Heart right ventricle (tissue), 16 donors: Measurements from ENCODE around the gene MTA1. TPM values are rescaled to one million over a fixed set of nuclear protein-coding genes. Genes with fewer than 3 reads are reported as not detected.
A peak's percentile ranks its signal among the peaks of the same experiment; 100 is the strongest.

Experiments used
- ATAC-seq, 8 donors: fragments of 200-7000 bp; cut with Tn5 transposase; one replicate each; pipeline ENCODE4 v1.9.1; 2020; ENCODE audit warnings: mild to moderate bottlenecking in 8 of 8, moderate library complexity in 8 of 8, moderate number of reproducible peaks in 1 of 8
- DNase-seq, 2 donors: peaks; one replicate each; pipeline ENCODE4 v3.0.0-alpha.2; 2020
- H3K27ac ChIP-seq, 10 donors: fragments of 200-600 bp; sonication (generic) in 2 of 10; one replicate each; pipeline versions ENCODE4 v1.5.0 to v1.8.0; 2020 to 2022; ENCODE audit warnings: mild to moderate bottlenecking in 3 of 10
- H3K27me3 ChIP-seq, 7 donors: fragments of 200-600 bp; one replicate each; pipeline ENCODE4 v1.8.0; 2021 to 2022; ENCODE audit warnings: mild to moderate bottlenecking in 2 of 7
- H3K36me3 ChIP-seq, 9 donors: fragments of 200-600 bp; sonication (generic) in 1 of 9; one replicate each; pipeline versions ENCODE4 v1.5.0 to v1.8.0; 2020 to 2022; ENCODE audit warnings: mild to moderate bottlenecking in 2 of 9
- H3K4me1 ChIP-seq, 9 donors: fragments of 200-600 bp; sonication (generic) in 1 of 9; one replicate each; pipeline versions ENCODE4 v1.5.0 to v1.8.0; 2020 to 2022; ENCODE audit warnings: mild to moderate bottlenecking in 4 of 9
- H3K4me3 ChIP-seq, 10 donors: fragments of 200-600 bp; sonication (generic) in 2 of 10; one replicate each; pipeline versions ENCODE4 v1.5.0 to v1.8.0; 2020 to 2022; ENCODE audit warnings: mild to moderate bottlenecking in 7 of 10, moderate library complexity in 2 of 10
- H3K9me3 ChIP-seq, 11 donors: fragments of 200-600 bp in 10 of 11; sonication (generic) in 2 of 11; one replicate each; pipeline versions ENCODE4 v1.5.0 to v1.8.0; 2013 to 2022; ENCODE audit warnings: mild to moderate bottlenecking in 2 of 11, control low read depth in 1 of 11, moderate library complexity in 1 of 11
- WGBS, 2 donors: extraction: QIAGEN DNeasy Blood & Tissue Kit; methylation state at CpG; one replicate each; pipeline ENCODE4 v1.1.7; 2013; ENCODE audit warnings: inconsistent platforms in 1 of 2; 5-methylcytosine and 5-hydroxymethylcytosine counted together
- intact Hi-C, 10 donors: fragments of 100-400 bp; cut with DNase I; formaldehyde crosslinking; loops; one replicate each; pipeline versions ENCODE4 v1.11.1 to v1.14.2; 2022
- polyA plus RNA-seq, 2 donors: library from polyadenylated mRNA; stranded (reverse); fragments of 200-250 nt; gene quantifications; one replicate each; pipeline ENCODE4 v1.2.3, GENCODE V29; 2013
- total RNA-seq, 10 donors: library from RNA; stranded (reverse); fragmentation: NEBNext Ultra II Directional in 3 of 10; extraction: Animal tissue kit (Norgen Biotek cat#: 25700) in 3 of 10; gene quantifications; one replicate each; pipeline versions ENCODE4 v1.2.1 to v1.2.4, GENCODE V29; 2021 to 2023
- TF ChIP-seq, protein P1 (sequence below), 9 donors: fragments of 200-600 bp; sonication (generic) in 2 of 9; IDR thresholded peaks; one replicate each; pipeline versions ENCODE4 v1.5.0 to v1.8.0; 2021 to 2022; ENCODE audit warnings: antibody characterized with exemption in 9 of 9, mild to moderate bottlenecking in 5 of 9, moderate library complexity in 1 of 9
- donor health status: Arrhythmogenic right ventricular cardiomyopathy.
- donor health status: ischemic (EF 13 %, LVEDD 7.1; RV severe dilation, severe dysfunction).
- donor health status: healthy with polysubstance abuse.
- donor health status: DM: no; HTN: yes; CAD: no.
- donor health status: DM: no; HTN: no; CAD: no.
- donor health status: ischemic (EF 25% LVEDD 6.9; RV normal size, moderate dysfunction).
- donor health status: ischemic (EF 25% LVEDD 5.7; RV mildly dilated, moderate dysfunction).
- donor health status: healthy.
- donor health status: DM: yes; HTN: yes; CAD: no.
- donor health status: Ischemic cardiomyopathy.
- donor health status: ischemic (EF 35%, LVEDD 5.7; RV mildly dilated, moderate dysfunction).
- donor health status: nonischemic (EF 11% LVEDD 7.7; RV severe dilation, severe dysfunction).
- donor health status: DM: yes; HTN: yes; CAD: no.
- donor health status: PGD.
- donor health status: ischemic (EF 29% LVEDD 5.4; RV normal size, mild dysfunction).
- donor health status: nonischemic (EF 23%, LVEDD 6.1; RV moderate dilation, normal function).

The MTA1 gene
- total and polyA plus RNA-seq, 12 donors = 94.4 to 250 (median 133) TPM

DNA sequence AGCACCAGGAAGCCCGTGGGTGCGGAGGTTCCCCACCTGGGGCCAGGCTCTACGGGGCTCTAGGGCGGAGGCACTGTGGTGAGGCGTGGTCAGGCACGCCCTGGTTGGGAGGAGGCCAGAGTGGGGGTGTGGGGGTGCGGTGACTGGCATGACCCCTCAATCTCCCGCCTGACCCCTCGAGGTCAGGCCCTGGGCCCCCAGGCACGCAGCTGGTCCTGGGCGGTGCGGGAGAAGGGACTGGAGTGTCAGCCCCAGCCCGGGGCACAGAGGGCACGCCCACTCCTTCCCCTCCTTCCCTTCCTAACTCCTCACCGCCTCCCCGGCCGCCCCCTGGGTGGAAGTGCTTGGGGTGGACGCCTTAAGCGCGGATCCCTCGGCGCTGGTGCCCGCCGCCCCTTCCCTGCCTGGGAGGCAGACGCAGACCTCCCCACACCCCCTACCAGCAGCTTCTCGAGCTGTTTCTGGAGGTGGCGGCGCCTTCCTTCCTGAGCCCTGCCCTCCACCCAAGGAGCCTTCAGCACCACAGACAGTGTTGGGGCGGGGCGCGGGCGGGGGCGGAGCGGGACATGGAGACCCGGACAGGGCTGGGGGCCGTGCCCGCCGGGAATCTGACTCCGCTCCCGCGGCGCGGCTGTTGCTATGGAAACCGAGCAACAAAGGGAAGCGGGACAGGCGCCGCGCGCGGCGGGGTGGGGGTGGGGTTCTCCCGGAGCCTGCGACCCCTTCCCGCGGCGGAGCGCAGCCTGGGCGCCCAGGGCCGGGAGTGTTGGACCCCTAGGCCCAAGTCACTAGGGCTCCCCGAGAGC lies 54.3 kb downstream of the MTA1 start:
- peaks cover 0 to 19% (median 0%) of the 10 kb centered on the region in 9 donors for H3K36me3 ChIP-seq
- TF ChIP-seq, protein P1, sequence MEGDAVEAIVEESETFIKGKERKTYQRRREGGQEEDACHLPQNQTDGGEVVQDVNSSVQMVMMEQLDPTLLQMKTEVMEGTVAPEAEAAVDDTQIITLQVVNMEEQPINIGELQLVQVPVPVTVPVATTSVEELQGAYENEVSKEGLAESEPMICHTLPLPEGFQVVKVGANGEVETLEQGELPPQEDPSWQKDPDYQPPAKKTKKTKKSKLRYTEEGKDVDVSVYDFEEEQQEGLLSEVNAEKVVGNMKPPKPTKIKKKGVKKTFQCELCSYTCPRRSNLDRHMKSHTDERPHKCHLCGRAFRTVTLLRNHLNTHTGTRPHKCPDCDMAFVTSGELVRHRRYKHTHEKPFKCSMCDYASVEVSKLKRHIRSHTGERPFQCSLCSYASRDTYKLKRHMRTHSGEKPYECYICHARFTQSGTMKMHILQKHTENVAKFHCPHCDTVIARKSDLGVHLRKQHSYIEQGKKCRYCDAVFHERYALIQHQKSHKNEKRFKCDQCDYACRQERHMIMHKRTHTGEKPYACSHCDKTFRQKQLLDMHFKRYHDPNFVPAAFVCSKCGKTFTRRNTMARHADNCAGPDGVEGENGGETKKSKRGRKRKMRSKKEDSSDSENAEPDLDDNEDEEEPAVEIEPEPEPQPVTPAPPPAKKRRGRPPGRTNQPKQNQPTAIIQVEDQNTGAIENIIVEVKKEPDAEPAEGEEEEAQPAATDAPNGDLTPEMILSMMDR (IDR thresholded peaks at IDR 0.05) = peak in 1 of 9 donors; percentile 5
- 2% methylated on average over 57 to 60 of the region's 60 CpGs for WGBS, 2 donors
- ATAC-seq (peak; percentile 35 to 63 (median 48)), DNase-seq (peak; percentile 98)
- H3K4me1 ChIP-seq = peaks cover 46 to 78% (median 76%) of the 10 kb centered on the region in 9 donors
- H3K9me3 ChIP-seq = no peaks in the 10 kb centered on the region
- peaks cover 0 to 47% (median 0%) of the 10 kb centered on the region in 7 donors for H3K27me3 ChIP-seq
- intact Hi-C loops = no loop called here
- H3K4me3 ChIP-seq = peak overlapping the region; percentile 49 to 100 (median 66)
- peak overlapping the region; percentile 80 to 100 (median 100) for H3K27ac ChIP-seq

DNA sequence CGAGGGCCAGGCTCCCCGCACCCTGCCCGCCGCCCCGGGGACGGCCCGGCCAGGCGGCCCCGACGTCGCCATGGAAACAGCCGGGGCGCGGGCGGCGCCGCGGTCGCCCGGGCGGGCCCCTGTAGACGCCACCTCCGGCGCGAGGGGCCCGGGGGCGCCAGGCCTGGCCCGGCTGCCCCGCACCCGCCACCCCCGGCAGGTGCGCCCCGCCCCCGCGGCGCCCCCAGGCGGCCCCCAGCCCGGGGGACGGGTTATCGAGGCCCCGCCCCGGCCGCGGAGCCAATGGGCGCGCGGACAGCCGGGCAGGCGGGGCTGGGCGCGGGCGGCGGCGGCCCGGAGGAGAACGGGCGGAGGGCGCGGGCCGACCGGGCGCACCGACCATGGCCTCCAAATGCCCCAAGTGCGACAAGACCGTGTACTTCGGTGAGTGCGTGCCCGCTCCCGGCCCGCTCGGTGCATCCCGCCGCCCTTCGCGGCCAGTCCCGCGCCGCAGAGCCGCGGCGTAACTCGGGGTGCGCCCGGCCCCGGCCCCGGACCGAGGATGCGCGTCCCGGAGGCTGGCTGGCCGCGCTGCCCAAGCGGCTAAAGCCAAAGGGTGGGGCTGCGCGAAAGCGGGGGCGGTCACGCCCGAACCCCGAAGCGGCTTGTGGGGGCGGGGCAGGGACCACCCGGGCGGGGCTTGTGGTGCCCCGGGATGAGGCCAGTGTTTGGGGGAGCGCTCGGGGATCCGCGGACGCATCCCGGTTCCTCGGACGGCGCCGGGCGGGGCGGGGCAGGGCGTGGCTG lies 55.0 kb downstream of the MTA1 start, which contains the start of gene CRIP2:
Gene CRIP2 (plus strand): TSS at position 339 of the 786 bp plus-strand sequence. CDS start 42 bp downstream, at position 381.
- ATAC-seq = peak in 3 of 8 donors; percentile 9 to 23 (median 12)
- Histone ChIP-seq H3K27me3 (peaks cover 0 to 55% (median 0%) of the 10 kb centered on the region in 7 donors), H3K4me1 (peaks cover 38 to 78% (median 72%) of the 10 kb centered on the region in 9 donors), H3K4me3 (peak within 1 kb of the TSS; percentile 73 to 100 (median 98)), H3K9me3 (no peaks in the 10 kb centered on the region), H3K27ac (peak within 1 kb of the TSS; percentile 92 to 100 (median 100)), H3K36me3 (peaks cover 0 to 23% (median 5%) of the 10 kb centered on the region in 9 donors)
- WGBS, 2 donors = 1% methylated on average over 67 to 118 of the region's 118 CpGs
- TF ChIP-seq, protein P1 (IDR thresholded peaks at IDR 0.05) = no peak
- DNase-seq = peak; percentile 57 to 78
- intact Hi-C loops = no loop called here

DNA sequence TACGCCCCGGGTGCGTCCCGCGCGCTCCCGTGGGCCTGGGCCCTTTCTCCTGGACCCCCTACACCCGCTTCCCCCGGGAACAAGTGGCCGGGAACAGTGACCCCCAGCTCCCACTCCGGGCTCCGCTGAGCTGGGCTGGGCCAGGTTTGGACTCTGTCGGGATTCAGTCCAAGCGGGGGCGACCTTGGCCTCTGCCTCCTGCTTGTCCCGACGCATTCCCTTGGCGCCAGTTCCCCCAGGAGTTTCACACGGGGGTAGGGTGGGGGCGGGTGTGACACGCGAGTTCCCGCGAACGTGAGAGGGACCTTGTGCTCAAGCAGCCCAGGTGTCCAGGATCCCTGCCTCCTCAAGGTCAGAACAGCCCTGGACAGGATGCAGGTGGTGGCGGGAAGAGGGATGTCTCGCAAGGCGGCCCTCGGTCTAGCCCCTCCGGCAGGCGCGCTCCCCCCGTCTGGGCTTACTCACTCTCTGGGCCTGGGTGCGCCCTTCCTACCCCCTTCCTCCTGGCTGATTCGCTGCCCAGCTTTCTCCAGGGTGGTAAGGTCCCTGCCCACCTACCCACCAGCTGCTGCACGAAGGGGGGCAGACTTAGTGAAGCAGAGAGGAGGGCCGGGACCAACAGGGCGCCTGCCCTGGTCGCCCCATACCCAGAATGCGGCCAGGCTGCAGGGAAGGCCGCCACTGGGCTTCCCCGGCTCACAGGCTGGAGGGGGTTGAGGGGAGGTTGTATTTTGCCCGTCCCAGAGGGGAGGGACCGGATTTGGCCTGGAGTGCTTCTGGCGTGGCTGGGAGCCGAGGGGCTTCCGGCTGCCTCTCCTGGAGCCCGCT lies 55.9 kb downstream of the MTA1 start:
- no peaks in the 10 kb centered on the region for H3K9me3 ChIP-seq
- ATAC-seq (peak in 7 of 8 donors; percentile 0 to 43 (median 20)), DNase-seq (peak; percentile 79 to 80)
- H3K27ac ChIP-seq = peak overlapping the region; percentile 92 to 100 (median 100)
- peaks cover 37 to 78% (median 72%) of the 10 kb centered on the region in 9 donors for H3K4me1 ChIP-seq
- H3K27me3 ChIP-seq = peaks cover 0 to 62% (median 0%) of the 10 kb centered on the region in 7 donors
- peaks cover 0 to 26% (median 5%) of the 10 kb centered on the region in 9 donors for H3K36me3 ChIP-seq
- 2% methylated on average over 44 to 48 of the region's 48 CpGs for WGBS, 2 donors
- TF ChIP-seq, protein P1 (IDR thresholded peaks at IDR 0.05) = no peak
- peak overlapping the region; percentile 67 to 100 (median 98) for H3K4me3 ChIP-seq
- intact Hi-C loops = no loop called here
